Activated naive CD4-positive, alpha-beta T cell treated with anti-CD3 and anti-CD28 coated beads for 36 hours (primary cell): Measurements from ENCODE around the gene NXN. TPM values are rescaled to one million over a fixed set of nuclear protein-coding genes. Genes with fewer than 3 reads are reported as not detected.
"Not testable (repeated sequence)": the region's sequence is repeated elsewhere in the genome, so short reads cannot be mapped to it uniquely, and the experiment has no call there.

Experiments
- CTCF ChIA-PET: fragments of 350-600 bp; sonication (Branson Sonifier 250); formaldehyde crosslinking; loops from one replicate; lab custom pipeline; 2021; ENCODE audit warnings: antibody characterized with exemption; lab: Charles Lee
- DNase-seq: peaks from one replicate; pipeline ENCODE4 v3.0.0-alpha.2; 2020
- H3K27ac Mint-ChIP-seq: one replicate; pipeline ENCODE4 v1.8.0; 2021; ENCODE audit warnings: mild to moderate bottlenecking, mixed read lengths
- H3K27me3 Mint-ChIP-seq: one replicate; pipeline ENCODE4 v1.8.0; 2021; ENCODE audit warnings: low read depth, mixed read lengths
- H3K36me3 Mint-ChIP-seq: one replicate; pipeline ENCODE4 v1.8.0; 2021; ENCODE audit warnings: low read depth, mixed read lengths
- H3K4me1 Mint-ChIP-seq: one replicate; pipeline ENCODE4 v1.8.0; 2021; ENCODE audit warnings: low read depth, mixed read lengths
- H3K4me3 Mint-ChIP-seq: one replicate; pipeline ENCODE4 v1.8.0; 2021; ENCODE audit warnings: mild to moderate bottlenecking, moderate library complexity, mixed read lengths
- H3K9me3 Mint-ChIP-seq: one replicate; pipeline ENCODE4 v1.8.0; 2021; ENCODE audit warnings: mixed read lengths
- intact Hi-C: fragments of 100-400 bp; cut with micrococcal nuclease; formaldehyde crosslinking; loops from one replicate; pipeline ENCODE4 v1.15.1; 2023
- total RNA-seq, 2 experiments: library from RNA; stranded (reverse); gene quantifications; one replicate each; pipeline ENCODE4 v1.2.3, GENCODE V29; 2021

Gene NXN
- total RNA-seq, 2 experiments from 2014 or later, result 0.20 to 0.33 TPM

- no peaks in the 10 kb centered on the region for H3K4me1 Mint-ChIP-seq
- H3K36me3 Mint-ChIP-seq, result no peaks in the 10 kb centered on the region
- no peak overlapping the region for H3K27ac Mint-ChIP-seq
- peaks cover 27% of the 10 kb centered on the region for H3K27me3 Mint-ChIP-seq
- CTCF ChIA-PET, result no interaction called here
- DNase-seq, result no peak
- intact Hi-C loops, result no loop called here
- H3K9me3 Mint-ChIP-seq, result no peaks in the 10 kb centered on the region
- no peak overlapping the region for H3K4me3 Mint-ChIP-seq
These were observed 112.9 kb downstream of the NXN start for GRCh38 chr17:866568-867103.

DNA sequence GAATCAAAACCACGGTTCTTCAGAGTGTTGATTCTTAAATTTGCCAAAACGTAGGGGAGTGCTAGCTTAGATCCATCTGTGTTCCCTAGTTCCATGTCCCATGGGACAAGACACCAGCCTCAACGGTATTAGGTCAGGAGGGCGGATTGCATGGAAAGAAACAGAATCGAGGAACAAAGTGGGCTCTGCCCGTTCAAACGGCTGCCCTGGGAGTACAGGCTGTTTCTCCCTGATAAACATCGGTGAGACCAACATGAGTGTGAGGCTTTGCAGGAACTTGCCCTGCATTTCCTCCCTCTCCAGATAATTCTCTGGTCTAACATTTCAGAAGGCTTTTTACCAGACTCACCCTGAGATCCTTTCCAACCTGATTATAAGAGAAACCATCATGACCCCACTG, 115.3 kb downstream of the NXN start:
- CTCF ChIA-PET, result no interaction called here
- no peak overlapping the region for H3K4me3 Mint-ChIP-seq
- H3K27me3 Mint-ChIP-seq, result peaks cover 27% of the 10 kb centered on the region
- intact Hi-C loops, result no loop called here
- no peak overlapping the region for H3K27ac Mint-ChIP-seq
- DNase-seq, result no peak
- no peaks in the 10 kb centered on the region for H3K36me3 Mint-ChIP-seq
- no peaks in the 10 kb centered on the region for H3K4me1 Mint-ChIP-seq
- no peaks in the 10 kb centered on the region for H3K9me3 Mint-ChIP-seq

DNA sequence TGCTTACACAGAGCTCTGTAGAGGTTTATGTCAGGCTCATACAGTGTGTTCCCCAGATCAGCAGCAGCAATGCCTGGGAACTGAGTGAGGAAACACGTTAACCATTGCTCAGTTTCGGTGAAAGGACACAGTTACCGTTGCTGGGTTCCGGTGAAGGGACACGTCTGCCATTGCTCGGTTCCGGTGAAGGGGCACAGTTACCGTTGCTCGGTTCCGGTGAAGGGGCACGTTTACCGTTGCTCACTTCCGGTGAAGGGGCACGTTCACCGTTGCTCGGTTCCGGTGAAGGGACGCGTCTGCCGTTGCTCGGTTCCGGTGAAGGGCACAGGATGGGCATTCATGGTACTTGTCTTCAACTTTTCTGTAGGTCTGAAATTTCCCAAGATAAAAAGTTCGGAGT, 115.7 kb downstream of the NXN start:
- H3K4me1 Mint-ChIP-seq, result no peaks in the 10 kb centered on the region
- intact Hi-C loops, result no loop called here
- no peaks in the 10 kb centered on the region for H3K9me3 Mint-ChIP-seq
- CTCF ChIA-PET, result no interaction called here
- no peak overlapping the region for H3K27ac Mint-ChIP-seq
- no peak overlapping the region for H3K4me3 Mint-ChIP-seq
- DNase-seq, result no peak
- H3K36me3 Mint-ChIP-seq, result no peaks in the 10 kb centered on the region
- H3K27me3 Mint-ChIP-seq, result peaks cover 26% of the 10 kb centered on the region

- H3K27ac Mint-ChIP-seq, result no peak overlapping the region
- H3K9me3 Mint-ChIP-seq, result no peaks in the 10 kb centered on the region
- CTCF ChIA-PET, result interaction anchor here (0.7 kb wide), 1 partner anchor 16 kb away, joined by 3 read pairs; no protein-coding TSS in a partner anchor
- H3K4me3 Mint-ChIP-seq, result no peak overlapping the region
- H3K27me3 Mint-ChIP-seq, result peaks cover 17% of the 10 kb centered on the region
- intact Hi-C loops, result no loop called here
- no peak for DNase-seq
- no peaks in the 10 kb centered on the region for H3K4me1 Mint-ChIP-seq
- no peaks in the 10 kb centered on the region for H3K36me3 Mint-ChIP-seq
These were observed 117.0 kb downstream of the NXN start for GRCh38 chr17:862582-862981.

GRCh38 chr17:861364-861763, 118.2 kb downstream of the NXN start:
- no peak overlapping the region for H3K4me3 Mint-ChIP-seq
- H3K36me3 Mint-ChIP-seq, result no peaks in the 10 kb centered on the region
- H3K27me3 Mint-ChIP-seq, result peaks cover 17% of the 10 kb centered on the region
- no peaks in the 10 kb centered on the region for H3K4me1 Mint-ChIP-seq
- intact Hi-C loops, result no loop called here
- H3K27ac Mint-ChIP-seq, result no peak overlapping the region
- no peaks in the 10 kb centered on the region for H3K9me3 Mint-ChIP-seq
- CTCF ChIA-PET, result interaction anchor here (0.6 kb wide), 1 partner anchor 18 kb away, joined by 3 read pairs; no protein-coding TSS in a partner anchor
- no peak for DNase-seq

DNA sequence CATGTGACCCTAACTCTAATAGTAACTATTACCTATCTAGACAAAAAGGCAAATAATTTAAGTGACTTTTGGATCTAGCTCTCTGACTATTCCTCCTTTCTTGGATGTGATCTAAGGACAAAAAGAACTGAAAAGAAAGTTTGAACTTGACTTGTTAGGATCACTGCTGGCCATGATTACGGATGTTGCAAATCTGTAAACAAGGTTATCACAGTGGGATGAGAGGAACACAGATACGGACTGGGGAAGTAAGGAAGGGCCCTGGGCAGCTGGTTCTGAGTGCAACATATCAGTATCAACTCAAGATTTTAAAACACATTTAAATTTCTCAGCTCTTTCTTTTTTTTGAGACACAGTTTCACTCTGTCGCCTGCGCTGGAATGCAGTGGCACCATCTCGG, 118.8 kb downstream of the NXN start:
- Mint-ChIP-seq H3K4me1 (no peaks in the 10 kb centered on the region), H3K9me3 (no peaks in the 10 kb centered on the region), H3K4me3 (no peak overlapping the region), H3K27ac (no peak overlapping the region), H3K36me3 (no peaks in the 10 kb centered on the region), H3K27me3 (peaks cover 16% of the 10 kb centered on the region)
- intact Hi-C loops, result no loop called here
- CTCF ChIA-PET, result no interaction called here
- no peak for DNase-seq

GRCh38 chr17:859824-860195, 119.8 kb downstream of the NXN start:
- Mint-ChIP-seq H3K4me1 (no peaks in the 10 kb centered on the region), H3K9me3 (no peaks in the 10 kb centered on the region)

DNA sequence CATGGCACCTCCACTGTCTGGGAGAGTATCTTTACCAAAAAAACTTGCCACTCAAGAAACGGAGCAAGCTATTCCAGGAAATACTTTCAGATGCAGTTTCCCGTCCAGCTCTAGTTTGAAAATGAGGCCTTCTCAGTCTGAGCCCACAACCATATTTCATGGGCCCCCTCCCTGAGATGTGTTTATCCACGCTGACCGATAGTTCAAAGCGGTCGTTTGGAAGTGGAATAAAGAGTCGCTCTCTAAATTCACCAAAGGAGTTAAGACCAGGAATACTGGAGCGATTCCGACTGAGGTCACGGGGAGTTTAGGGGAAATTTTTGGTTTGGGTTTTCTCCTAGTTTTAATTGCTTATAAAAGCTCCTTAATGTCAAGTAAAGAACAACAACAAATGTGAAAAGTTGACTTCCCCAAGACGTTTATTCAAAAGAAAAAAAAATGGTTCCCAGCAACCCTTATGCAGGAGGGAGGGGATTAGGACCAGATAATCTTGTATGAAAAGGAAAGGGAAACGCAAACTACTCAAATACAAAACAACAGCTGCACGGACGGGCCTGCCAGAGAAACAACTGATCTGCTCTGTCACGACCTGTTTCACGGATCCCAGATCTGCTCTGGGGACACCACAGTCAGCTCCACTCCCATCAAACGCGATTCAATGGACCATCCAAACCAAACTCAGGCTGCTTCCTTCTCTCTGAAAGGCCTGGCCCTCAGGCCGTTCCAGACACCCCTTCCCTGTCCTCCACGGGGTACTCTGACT, 120.3 kb downstream of the NXN start:
- CTCF ChIA-PET, result interaction anchor here (1.2 kb wide), 1 partner anchor 122 kb away, joined by 3 read pairs; no protein-coding TSS in a partner anchor
- intact Hi-C loops, result no loop called here
- Mint-ChIP-seq H3K36me3 (no peaks in the 10 kb centered on the region), H3K4me3 (no peak overlapping the region), H3K9me3 (no peaks in the 10 kb centered on the region), H3K27ac (no peak overlapping the region), H3K4me1 (no peaks in the 10 kb centered on the region), H3K27me3 (peaks cover 5% of the 10 kb centered on the region)
- no peak for DNase-seq

More at GRCh38 chr17:859824-860195, 119.8 kb downstream of the NXN start:
- H3K4me3 Mint-ChIP-seq, result no peak overlapping the region
- intact Hi-C loops, result no loop called here
- peaks cover 11% of the 10 kb centered on the region for H3K27me3 Mint-ChIP-seq
- no peak overlapping the region for H3K27ac Mint-ChIP-seq
- DNase-seq, result no peak
- CTCF ChIA-PET, result no interaction called here
- H3K36me3 Mint-ChIP-seq, result no peaks in the 10 kb centered on the region

DNA sequence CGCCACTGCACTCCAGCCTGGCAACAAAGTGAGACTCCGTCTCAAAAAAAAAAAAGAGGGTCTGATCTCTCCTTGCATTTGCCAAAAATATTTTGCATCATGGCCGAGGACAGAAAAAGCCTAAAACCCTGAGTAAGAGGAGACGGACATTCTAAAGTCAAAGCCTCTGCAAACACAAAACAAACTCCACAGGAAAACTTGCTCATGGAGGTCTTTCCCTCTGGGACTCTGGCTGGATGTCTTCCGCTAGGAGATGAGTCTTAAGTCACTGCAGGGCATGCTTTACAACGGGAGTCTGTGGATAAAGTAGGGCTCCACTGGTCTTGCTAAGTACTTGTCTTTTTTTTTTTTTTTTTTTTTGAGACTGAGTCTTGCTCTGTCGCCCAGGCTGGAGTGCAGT, 123.4 kb downstream of the NXN start:
- H3K36me3 Mint-ChIP-seq, result no peaks in the 10 kb centered on the region
- no peak for DNase-seq
- H3K4me3 Mint-ChIP-seq, result no peak overlapping the region
- no peaks in the 10 kb centered on the region for H3K4me1 Mint-ChIP-seq
- no peak overlapping the region for H3K27ac Mint-ChIP-seq
- CTCF ChIA-PET, result no interaction called here
- intact Hi-C loops, result no loop called here
- no peaks in the 10 kb centered on the region for H3K27me3 Mint-ChIP-seq
- H3K9me3 Mint-ChIP-seq, result no peaks in the 10 kb centered on the region

DNA sequence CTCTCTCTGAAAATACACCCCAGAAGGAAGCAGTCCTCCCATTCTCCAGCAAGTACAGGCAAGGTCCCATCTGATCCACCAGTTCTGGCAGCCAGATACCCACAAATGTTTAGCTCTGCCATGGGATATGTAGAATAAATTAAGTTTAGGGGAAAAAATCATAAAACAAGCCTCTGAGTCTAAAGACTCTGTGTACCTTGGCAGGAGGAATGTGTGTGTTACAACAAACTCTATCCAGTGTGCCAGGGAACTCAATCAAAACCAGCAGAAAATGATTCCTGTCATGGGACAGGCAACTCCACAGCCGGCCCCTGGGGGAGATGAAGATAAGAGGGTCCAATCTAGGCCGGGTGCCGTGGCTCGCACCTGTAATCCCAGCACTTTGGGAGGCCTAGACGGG, 124.0 kb downstream of the NXN start:
- H3K36me3 Mint-ChIP-seq, result no peaks in the 10 kb centered on the region
- no peak for DNase-seq
- H3K4me1 Mint-ChIP-seq, result no peaks in the 10 kb centered on the region
- H3K9me3 Mint-ChIP-seq, result no peaks in the 10 kb centered on the region
- intact Hi-C loops, result no loop called here
- peaks cover 2% of the 10 kb centered on the region for H3K27me3 Mint-ChIP-seq
- H3K4me3 Mint-ChIP-seq, result no peak overlapping the region
- no peak overlapping the region for H3K27ac Mint-ChIP-seq
- CTCF ChIA-PET, result no interaction called here

- peaks cover 15% of the 10 kb centered on the region for H3K27me3 Mint-ChIP-seq
- H3K9me3 Mint-ChIP-seq, intact Hi-C loops, H3K36me3 Mint-ChIP-seq, DNase-seq, H3K4me1 Mint-ChIP-seq, CTCF ChIA-PET, H3K27ac Mint-ChIP-seq, H3K4me3 Mint-ChIP-seq: not testable (repeated sequence)
These were observed 126.7 kb downstream of the NXN start for GRCh38 chr17:852850-853249.

- Mint-ChIP-seq H3K27ac (no peak overlapping the region), H3K27me3 (peaks cover 20% of the 10 kb centered on the region), H3K4me3 (no peak overlapping the region), H3K36me3 (no peaks in the 10 kb centered on the region), H3K4me1 (peaks cover under 1% of the 10 kb centered on the region), H3K9me3 (no peaks in the 10 kb centered on the region)
- intact Hi-C loops, result no loop called here
- CTCF ChIA-PET, result no interaction called here
- no peak for DNase-seq
These were observed 127.2 kb downstream of the NXN start for GRCh38 chr17:852349-852748.

GRCh38 chr17:851924-852323, 127.7 kb downstream of the NXN start:
- no peak for DNase-seq
- H3K4me3 Mint-ChIP-seq, result no peak overlapping the region
- H3K27ac Mint-ChIP-seq, result no peak overlapping the region
- no peaks in the 10 kb centered on the region for H3K36me3 Mint-ChIP-seq
- intact Hi-C loops, result no loop called here
- peaks cover 24% of the 10 kb centered on the region for H3K27me3 Mint-ChIP-seq
- no peaks in the 10 kb centered on the region for H3K9me3 Mint-ChIP-seq
- H3K4me1 Mint-ChIP-seq, result peaks cover 4% of the 10 kb centered on the region
- CTCF ChIA-PET, result no interaction called here
